SH-SY5Y (cell line): ENCODE results near the gene BGN.

Experiments used
- GATA2 ChIP-seq: IDR thresholded peaks from 2 replicates; pipeline ENCODE4 v1.6.1; 2011; ENCODE audit warnings: mild to moderate bottlenecking, low read depth, low read length
- GATA3 ChIP-seq: IDR thresholded peaks from 2 replicates; pipeline ENCODE4 v1.6.1; 2011; ENCODE audit warnings: low read depth, mild to moderate bottlenecking, low read length, moderate library complexity

DNA sequence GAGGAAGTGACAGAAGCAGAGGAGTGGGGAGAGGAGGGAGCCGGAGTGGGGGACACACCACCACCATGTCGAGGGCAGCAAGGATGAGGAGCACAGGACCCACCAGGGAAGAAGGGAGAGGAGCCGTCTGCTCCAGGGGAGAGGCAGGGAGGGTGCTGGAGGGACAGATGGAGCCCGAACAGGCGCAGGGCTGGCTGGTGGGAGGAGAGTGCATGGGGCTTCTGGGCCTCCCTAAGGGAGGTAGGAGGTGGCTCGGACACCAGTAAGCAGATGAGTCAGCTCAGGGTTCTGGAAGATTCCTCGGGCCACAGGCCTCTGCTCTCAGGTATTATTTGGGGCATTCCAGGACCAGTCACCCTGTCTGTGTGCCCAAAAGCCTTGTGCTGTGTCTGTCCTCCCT is 52.4 kb downstream of the BGN start:
- no peak for TF ChIP-seq GATA3
- no peak for TF ChIP-seq GATA2
